Stimulated activated CD4-positive, alpha-beta T cell treated with anti-CD3 and anti-CD28 coated beads, Interleukin-15, amount 100 ng/mL, for 48 hours (primary cell): Measurements from ENCODE around the gene KLHL12.

ENCODE experiments used
- DNase-seq, 2 donors: peaks; one replicate each; pipeline ENCODE4 v3.0.0-alpha.2; 2020; ENCODE audit warnings: low read depth in 2 of 2

KLHL12 gene

GRCh38 chr1:202888221-202888530 is 38.9 kb downstream of the KLHL12 start:
- DNase-seq = no peak

DNA sequence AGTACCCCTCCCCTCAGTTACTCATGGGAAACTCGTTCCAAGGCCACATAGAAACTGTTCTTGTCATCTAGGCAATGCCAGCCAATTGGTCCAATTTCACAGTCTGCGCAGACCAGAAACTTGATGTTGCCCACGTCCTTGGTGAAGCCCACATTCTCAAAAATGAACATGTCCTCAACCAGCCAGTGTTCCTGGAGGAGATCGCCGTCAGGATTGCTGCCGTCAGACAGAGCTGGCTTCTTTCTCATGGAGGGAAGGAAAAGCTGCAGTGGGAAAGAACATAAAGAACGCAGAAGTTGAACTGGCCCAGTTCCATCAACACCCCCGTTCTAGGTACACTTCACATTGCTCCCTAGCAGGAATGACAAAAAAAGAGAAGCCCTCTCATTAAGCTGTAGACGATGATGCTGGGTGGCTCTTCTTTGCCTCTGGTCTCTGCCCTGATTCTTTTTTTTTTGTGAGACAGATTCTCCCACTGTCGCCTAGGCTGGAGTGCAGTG is 46.0 kb downstream of the KLHL12 start:
- DNase-seq = no peak

GRCh38 chr1:202880062-202880461 is 47.0 kb downstream of the KLHL12 start:
- no peak for DNase-seq

- DNase-seq = no peak
Observed at GRCh38 chr1:202879128-202879527, 47.9 kb downstream of the KLHL12 start.

GRCh38 chr1:202873026-202873425 is 54.0 kb downstream of the KLHL12 start:
- DNase-seq = no peak

- no peak for DNase-seq
Observed at GRCh38 chr1:202871367-202871766, 55.7 kb downstream of the KLHL12 start.

DNA sequence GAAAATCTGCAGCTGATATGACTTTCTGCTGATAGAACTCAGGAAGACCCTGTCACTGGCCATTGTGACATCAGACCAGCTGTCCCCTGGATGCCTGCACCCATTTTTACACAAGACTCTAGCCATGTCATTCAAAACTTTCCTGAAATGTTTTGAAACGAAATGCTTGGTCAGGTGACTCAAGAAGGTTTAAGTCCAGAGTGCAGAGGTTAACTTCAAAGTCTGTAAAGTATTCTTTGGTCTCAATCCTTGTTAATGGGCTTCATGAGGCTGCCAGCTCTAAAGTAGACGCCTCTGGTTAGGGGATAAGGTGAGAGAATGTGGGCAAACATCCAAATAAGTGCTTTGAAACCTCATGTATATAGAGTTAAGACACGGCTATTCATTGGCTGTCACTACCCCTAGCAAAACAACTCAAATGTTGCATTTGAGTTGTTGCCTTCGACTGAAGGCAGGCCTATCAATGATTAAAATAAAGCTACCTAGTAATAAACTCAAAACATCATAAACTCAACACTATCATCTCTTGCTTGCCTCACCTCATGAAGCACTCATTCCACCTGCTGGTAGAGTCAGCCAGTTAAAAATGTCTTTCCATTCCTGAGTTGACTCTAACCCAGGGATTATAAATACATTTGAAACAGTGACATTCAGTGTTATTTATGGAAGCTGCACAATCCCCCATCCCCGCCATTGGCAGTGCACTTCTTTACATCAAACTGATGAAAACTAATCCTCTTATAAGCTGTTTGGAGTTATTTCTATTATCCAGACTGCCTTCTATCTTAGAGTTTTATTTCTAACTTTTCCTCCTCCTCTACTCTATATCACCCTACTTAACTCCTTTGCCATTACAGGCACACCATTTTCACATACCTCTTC is 64.1 kb downstream of the KLHL12 start:
- no peak for DNase-seq

- DNase-seq = peak in 1 of 2 donors; percentile 7
Observed at GRCh38 chr1:202861420-202862132, 65.5 kb downstream of the KLHL12 start.

DNA sequence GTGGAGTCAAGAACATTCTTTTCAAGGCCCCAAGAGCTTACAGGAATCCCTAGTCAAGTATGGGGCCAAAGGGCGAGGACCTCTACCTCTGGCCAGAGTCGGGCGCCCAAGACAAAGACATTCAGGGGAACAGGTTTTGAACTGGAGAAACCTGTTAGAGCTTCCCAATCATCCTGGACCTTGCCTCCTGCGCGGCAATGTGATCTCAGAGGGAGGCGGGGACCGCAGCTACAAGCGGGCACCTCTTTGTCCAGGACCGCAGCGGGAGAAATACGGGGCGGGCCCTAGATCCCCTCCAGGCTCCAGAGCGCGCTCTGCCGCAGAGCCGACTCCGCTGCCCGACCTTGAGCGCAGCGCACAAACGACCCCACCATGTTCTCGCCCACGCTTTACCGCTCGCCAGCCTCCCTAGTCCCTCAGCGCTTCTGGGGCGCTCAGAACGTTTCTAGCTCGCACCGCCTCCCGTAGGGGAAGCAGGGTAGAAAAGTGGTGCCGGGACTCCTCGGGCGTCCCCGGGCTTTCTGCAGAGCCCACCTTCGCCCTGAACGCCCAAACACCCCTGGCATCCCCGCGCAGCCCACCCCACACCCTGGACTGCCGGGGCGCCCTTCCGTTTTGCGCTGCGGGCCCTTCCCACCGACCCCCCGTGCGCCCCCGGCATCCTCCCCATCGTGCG is 66.2 kb downstream of the KLHL12 start:
- DNase-seq = peak; percentile 14 to 19

- DNase-seq = no peak
Observed at GRCh38 chr1:202858789-202859414, 68.1 kb downstream of the KLHL12 start.

GRCh38 chr1:202858331-202858730 is 68.7 kb downstream of the KLHL12 start:
- no peak for DNase-seq

DNA sequence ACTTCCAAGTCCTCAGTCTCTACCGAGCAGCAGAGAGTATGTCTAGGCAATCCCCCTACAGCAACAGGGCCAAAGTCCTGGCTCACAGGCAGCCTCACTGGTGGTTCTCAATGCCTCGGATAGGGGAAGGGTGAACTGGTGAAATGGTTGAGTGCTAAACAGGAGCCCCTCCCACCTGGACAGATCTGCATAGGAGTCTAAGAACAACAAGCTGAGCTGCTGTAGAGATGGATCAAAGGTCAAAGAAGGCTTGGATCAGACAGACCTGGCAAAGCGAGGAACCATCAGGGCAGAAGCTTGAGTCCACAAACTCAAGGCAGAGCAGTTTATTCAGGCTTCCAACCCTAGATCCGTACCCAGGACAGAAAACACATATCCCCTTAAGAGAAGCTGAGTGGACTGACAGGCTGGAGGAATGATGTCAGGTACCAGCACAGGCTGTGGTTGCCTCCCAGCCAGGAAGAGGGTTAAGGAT is 69.9 kb downstream of the KLHL12 start:
- DNase-seq = no peak

DNA sequence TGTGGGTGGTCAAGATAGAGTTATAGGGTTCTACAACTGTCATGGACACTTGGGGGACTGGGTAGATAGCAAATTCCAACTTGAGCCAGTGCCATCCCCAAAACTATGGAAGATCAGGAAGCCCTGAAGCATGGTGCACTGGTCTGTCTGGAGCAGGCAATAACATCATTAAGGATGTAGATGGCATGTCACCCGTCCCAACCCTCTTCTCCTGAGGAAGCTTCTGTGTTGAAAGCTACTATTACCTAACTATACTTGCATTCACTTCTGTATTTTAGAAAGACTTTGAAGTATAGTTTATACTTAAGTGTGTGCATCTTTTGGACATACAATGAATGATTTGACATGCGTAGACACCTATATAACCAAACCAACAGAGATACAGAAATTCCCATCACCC is 71.0 kb downstream of the KLHL12 start:
- DNase-seq = no peak

GRCh38 chr1:202854787-202855186 is 72.2 kb downstream of the KLHL12 start:
- no peak for DNase-seq

DNA sequence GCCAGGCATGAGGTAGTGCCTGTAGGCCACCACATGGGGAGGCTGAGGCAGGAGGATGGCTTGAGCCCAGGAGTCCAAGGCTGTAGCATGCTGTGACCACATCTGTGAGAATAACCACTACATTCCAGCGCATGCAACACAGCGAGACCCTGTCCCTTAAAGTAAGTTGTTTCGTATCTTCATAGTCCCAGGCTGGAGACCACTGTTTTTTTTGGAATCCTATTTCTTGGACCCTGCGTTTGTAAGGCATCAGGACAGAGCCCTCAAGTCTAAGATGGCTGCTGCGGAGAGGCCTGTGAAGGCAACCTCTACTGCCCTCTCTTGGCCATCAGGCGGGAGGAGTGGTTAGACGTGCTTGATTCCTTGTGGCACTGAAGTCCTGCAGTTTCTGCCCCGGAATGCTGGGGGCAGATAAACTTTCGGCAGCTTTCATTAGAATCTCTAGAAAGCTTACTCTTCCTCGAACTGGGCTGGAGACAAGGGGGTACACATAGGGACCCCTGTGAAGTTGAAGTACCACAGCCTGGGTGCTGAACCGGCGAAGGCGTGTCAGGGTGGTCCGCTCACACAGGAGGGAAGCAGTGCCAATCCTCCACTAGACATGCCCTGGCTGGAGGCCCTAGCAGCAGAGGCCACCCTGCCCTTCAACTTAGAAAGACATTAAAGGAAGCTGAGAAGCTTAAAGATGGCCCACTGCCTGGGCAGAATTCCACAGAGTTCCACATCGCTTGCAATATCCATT is 74.7 kb downstream of the KLHL12 start:
- DNase-seq = peak in 1 of 2 donors; percentile 41

DNA sequence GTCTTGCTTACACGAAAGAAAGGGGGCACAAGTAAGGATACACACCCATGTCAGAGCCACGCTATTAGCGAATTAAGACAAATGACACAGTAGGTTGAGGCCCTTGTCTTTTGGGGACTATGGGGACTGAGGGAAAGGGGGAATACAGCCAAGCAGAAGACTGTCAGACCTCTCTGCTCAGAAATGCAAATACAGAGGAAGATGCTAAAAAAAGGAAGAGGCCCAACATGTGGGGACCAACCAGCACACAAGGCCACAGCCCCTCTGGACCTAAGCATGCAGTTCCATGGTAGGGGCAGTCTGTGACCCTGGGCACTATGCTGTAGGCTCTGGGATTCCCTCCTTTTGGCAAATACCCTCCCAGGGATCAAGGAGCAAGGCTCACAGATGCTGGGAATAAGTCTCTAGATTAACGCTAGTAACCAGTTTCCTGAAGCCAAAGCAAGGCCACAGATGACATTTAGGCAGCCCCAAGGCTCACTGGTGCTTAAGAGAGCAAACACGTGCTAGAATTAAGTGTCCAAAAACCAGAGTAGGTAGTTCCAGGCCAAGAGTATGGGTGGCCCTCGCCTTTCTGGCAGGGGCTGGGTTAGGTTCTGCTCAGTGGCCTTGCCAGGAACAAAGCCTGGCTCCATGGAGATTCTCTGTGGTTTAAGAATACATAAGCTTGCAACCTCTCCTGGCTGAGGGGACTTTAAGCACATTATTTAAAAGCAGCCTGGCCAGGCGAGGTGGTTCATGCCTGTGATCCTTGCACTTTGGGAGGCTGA is 76.3 kb downstream of the KLHL12 start:
- no peak for DNase-seq

DNA sequence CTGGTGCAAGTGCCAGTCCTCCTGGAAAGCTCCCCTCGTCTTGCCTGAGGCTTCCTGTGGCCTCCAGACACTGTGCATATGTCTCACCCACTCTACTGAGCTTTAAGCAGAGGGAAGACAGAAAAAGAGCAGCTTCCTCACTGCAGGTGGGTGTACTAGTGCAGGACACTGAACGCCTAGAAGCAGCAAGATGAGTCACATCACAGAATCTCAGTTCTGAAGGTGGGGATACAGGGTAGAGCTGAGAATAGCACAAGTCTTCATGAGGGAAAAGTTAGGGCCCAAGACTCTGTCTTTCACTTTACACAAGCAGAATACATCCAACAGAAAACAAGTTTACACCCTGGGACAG is 78.9 kb downstream of the KLHL12 start:
- DNase-seq = no peak

DNA sequence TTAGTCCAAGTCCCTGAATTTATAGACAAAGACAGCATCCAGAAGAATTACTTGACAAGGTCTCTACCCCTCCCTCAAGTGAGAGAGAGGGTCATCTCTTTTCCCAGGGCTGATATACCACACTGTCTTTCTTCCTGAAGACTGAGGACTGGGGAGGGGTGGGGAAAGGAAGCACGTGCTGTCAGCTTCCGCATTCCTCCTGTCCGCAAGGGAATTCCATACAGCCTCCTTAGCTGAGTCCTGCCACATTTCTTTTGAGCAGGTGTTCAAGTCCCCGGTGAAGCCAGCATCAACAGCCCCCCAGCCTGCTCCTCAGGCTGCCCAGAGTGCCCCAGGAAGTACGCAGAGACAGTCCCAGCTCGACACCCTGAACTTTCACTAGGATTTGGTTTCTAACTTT is 82.1 kb downstream of the KLHL12 start:
- no peak for DNase-seq

GRCh38 chr1:202844259-202844658 is 82.8 kb downstream of the KLHL12 start:
- DNase-seq = no peak

GRCh38 chr1:202843081-202843480 is 84.0 kb downstream of the KLHL12 start:
- DNase-seq = no peak
